Urothelium cell line (cell line): ENCODE measurements around the gene EPHA10.
"Not testable (repeated sequence)": the region's sequence is repeated elsewhere in the genome, so short reads cannot be mapped to it uniquely, and the experiment has no call there.

Experiments
- DNase-seq: peaks from one replicate; pipeline ENCODE4 v3.0.0; 2011; ENCODE audit warnings: low spot score, mixed read lengths
- FAIRE-seq: peaks from 2 replicates; lab custom pipeline; 2011; peaks lifted over from hg19 to GRCh38; lab: Jason Lieb, UNC

Gene EPHA10

GRCh38 chr1:37718901-37719571, 45.9 kb downstream of the EPHA10 start:
- DNase-seq (no peak), FAIRE-seq (no peak)

- FAIRE-seq = no peak
- no peak for DNase-seq
These were observed 46.6 kb downstream of the EPHA10 start for GRCh38 chr1:37718181-37718900.

- FAIRE-seq (no peak), DNase-seq (no peak)
These were observed 47.3 kb downstream of the EPHA10 start for GRCh38 chr1:37717631-37718030.

GRCh38 chr1:37716321-37716720, 48.6 kb downstream of the EPHA10 start:
- DNase-seq = no peak
- no peak for FAIRE-seq

GRCh38 chr1:37714689-37715088, 50.2 kb downstream of the EPHA10 start:
- FAIRE-seq (no peak), DNase-seq (no peak)

GRCh38 chr1:37714226-37714625, 50.7 kb downstream of the EPHA10 start:
- no peak for DNase-seq
- FAIRE-seq = no peak

GRCh38 chr1:37708471-37708870, 56.4 kb downstream of the EPHA10 start:
- no peak for FAIRE-seq

GRCh38 chr1:37705399-37705798, 59.5 kb downstream of the EPHA10 start:
- FAIRE-seq = no peak

More at GRCh38 chr1:37708471-37708870, 56.4 kb downstream of the EPHA10 start:
- DNase-seq = no peak

GRCh38 chr1:37704966-37705365, 60.0 kb downstream of the EPHA10 start:
- FAIRE-seq (no peak), DNase-seq (no peak)

More at GRCh38 chr1:37705399-37705798, 59.5 kb downstream of the EPHA10 start:
- DNase-seq = no peak

GRCh38 chr1:37703061-37703460, 61.9 kb downstream of the EPHA10 start:
- no peak for FAIRE-seq

GRCh38 chr1:37701051-37701450, 63.9 kb downstream of the EPHA10 start:
- FAIRE-seq = no peak

More at GRCh38 chr1:37703061-37703460, 61.9 kb downstream of the EPHA10 start:
- DNase-seq = no peak

GRCh38 chr1:37699147-37699546, 65.8 kb downstream of the EPHA10 start:
- no peak for DNase-seq
- FAIRE-seq = no peak

More at GRCh38 chr1:37701051-37701450, 63.9 kb downstream of the EPHA10 start:
- DNase-seq = no peak

- FAIRE-seq (no peak), DNase-seq (no peak)
These were observed 67.2 kb downstream of the EPHA10 start for GRCh38 chr1:37697737-37698136.

- DNase-seq (no peak), FAIRE-seq (no peak)
These were observed 67.8 kb downstream of the EPHA10 start for GRCh38 chr1:37697090-37697489.

- FAIRE-seq = no peak
These were observed 72.1 kb downstream of the EPHA10 start for GRCh38 chr1:37692834-37693175.

GRCh38 chr1:37692078-37692833, 72.7 kb downstream of the EPHA10 start, which contains the start of gene CDCA8:
TSS of gene CDCA8 (plus strand) at chr1:37692516. CDS start at chr1:37692691, 175 bp downstream.
- FAIRE-seq = peak; percentile 62

More at GRCh38 chr1:37692834-37693175, 72.1 kb downstream of the EPHA10 start:
- DNase-seq = no peak

GRCh38 chr1:37691497-37692077, 73.3 kb downstream of the EPHA10 start:
- DNase-seq (peak; percentile 33), FAIRE-seq (no peak)

More at GRCh38 chr1:37692078-37692833, 72.7 kb downstream of the EPHA10 start, which contains the start of gene CDCA8:
- DNase-seq = peak; percentile 99

GRCh38 chr1:37688926-37689325, 76.0 kb downstream of the EPHA10 start:
- DNase-seq = no peak
- FAIRE-seq = no peak

- not testable (repeated sequence) for DNase-seq, FAIRE-seq
These were observed 77.2 kb downstream of the EPHA10 start for GRCh38 chr1:37687764-37688163.

GRCh38 chr1:37685722-37686121, 79.2 kb downstream of the EPHA10 start:
- no peak for DNase-seq
- no peak for FAIRE-seq

GRCh38 chr1:37684182-37684581, 80.7 kb downstream of the EPHA10 start:
- not testable (repeated sequence) for FAIRE-seq

More at GRCh38 chr1:37684182-37684581, 80.7 kb downstream of the EPHA10 start:
- not testable (repeated sequence) for DNase-seq
